Neuronal stem cell (in vitro differentiated cells): ENCODE measurements around the gene LRRC27.

ENCODE experiments used
- DNase-seq: peaks from one replicate; pipeline ENCODE4 v3.0.0-alpha.2; 2013; ENCODE audit warnings: low spot score
- H2AFZ ChIP-seq: one replicate; pipeline ENCODE4 v1.6.1; 2013; ENCODE audit warnings: mild to moderate bottlenecking, low read length, inconsistent platforms
- H2AK5ac ChIP-seq: 2 replicates; pipeline ENCODE4 v1.6.1; 2013; ENCODE audit warnings: low read depth, mild to moderate bottlenecking, inconsistent platforms, low read length, moderate library complexity, mixed read lengths
- H2BK120ac ChIP-seq: 2 replicates; pipeline ENCODE4 v1.6.1; 2013; ENCODE audit warnings: low read depth, mild to moderate bottlenecking, inconsistent platforms, low read length, moderate library complexity, mixed read lengths
- H2BK12ac ChIP-seq: one replicate; pipeline ENCODE4 v1.6.1; 2013; ENCODE audit warnings: low read length, inconsistent platforms
- H2BK15ac ChIP-seq: 2 replicates; pipeline ENCODE4 v1.6.1; 2013; ENCODE audit warnings: mild to moderate bottlenecking, low read length, inconsistent platforms, mixed read lengths
- H2BK5ac ChIP-seq: one replicate; pipeline ENCODE4 v1.6.1; 2013; ENCODE audit warnings: inconsistent platforms, mild to moderate bottlenecking, low read length, moderate library complexity
- H3K14ac ChIP-seq: one replicate; pipeline ENCODE4 v1.6.1; 2013; ENCODE audit warnings: low read length, inconsistent platforms
- H3K18ac ChIP-seq: 2 replicates; pipeline ENCODE4 v1.6.1; 2013; ENCODE audit warnings: low read length, inconsistent platforms
- H3K23ac ChIP-seq: 2 replicates; pipeline ENCODE4 v1.6.1; 2013; ENCODE audit warnings: low read depth, mild to moderate bottlenecking, mixed read lengths, low read length, inconsistent platforms; ENCODE audit not compliant: poor library complexity
- H3K27ac ChIP-seq: replicated peaks from 3 replicates; pipeline ENCODE4 v1.5.1; 2013; ENCODE audit warnings: low read length, inconsistent platforms
- H3K27me3 ChIP-seq, 3 experiments: 2 replicates each; pipeline ENCODE4 v1.6.1; 2013; ENCODE audit warnings: low read length in 3 of 3, mild to moderate bottlenecking in 2 of 3, inconsistent platforms in 1 of 3, low read depth in 1 of 3, mixed read lengths in 1 of 3, moderate library complexity in 1 of 3; ENCODE audit not compliant: control insufficient read depth in 3 of 3, insufficient read depth in 3 of 3
- H3K36me3 ChIP-seq, 2 donors: replicated peaks in 1 of 2; 2 replicates each; pipeline ENCODE4 v1.6.1; 2013; ENCODE audit warnings: low read length in 2 of 2; ENCODE audit not compliant: control insufficient read depth in 2 of 2, insufficient read depth in 2 of 2
- H3K4ac ChIP-seq: 2 replicates; pipeline ENCODE4 v1.6.1; 2013; ENCODE audit warnings: inconsistent platforms, mild to moderate bottlenecking, low read length, moderate library complexity
- H3K4me1 ChIP-seq, 2 donors: 1 replicate in 1 of 2; 2 replicates in 1 of 2; pipeline ENCODE4 v1.6.1; 2013; ENCODE audit warnings: low read length in 2 of 2, low read depth in 1 of 2; ENCODE audit not compliant: control insufficient read depth in 2 of 2, insufficient read depth in 1 of 2
- H3K4me2 ChIP-seq: one replicate; pipeline ENCODE4 v1.6.1; 2013; ENCODE audit warnings: mild to moderate bottlenecking, low read length, inconsistent platforms; ENCODE audit not compliant: insufficient read depth, poor library complexity, severe bottlenecking
- H3K4me3 ChIP-seq, 2 donors: 2 replicates each; pipeline ENCODE4 v1.5.1; 2013; ENCODE audit warnings: low read length in 2 of 2, mild to moderate bottlenecking in 2 of 2, inconsistent platforms in 1 of 2, moderate library complexity in 1 of 2
- H3K79me1 ChIP-seq: one replicate; pipeline ENCODE4 v1.6.1; 2013; ENCODE audit warnings: low read depth, mild to moderate bottlenecking, inconsistent platforms, low read length, moderate library complexity
- H3K9ac ChIP-seq: one replicate; pipeline ENCODE4 v1.6.1; 2013; ENCODE audit warnings: mild to moderate bottlenecking, low read depth, low read length, inconsistent platforms; ENCODE audit not compliant: poor library complexity
- H3K9me3 ChIP-seq, 2 donors: replicated peaks in 1 of 2; 2 replicates each; pipeline versions ENCODE3 to v1.6.1; 2013; ENCODE audit warnings: low read length in 2 of 2, mild to moderate bottlenecking in 2 of 2, inconsistent platforms in 1 of 2, low read depth in 1 of 2, mixed read lengths in 1 of 2, moderate library complexity in 1 of 2; ENCODE audit not compliant: control insufficient read depth in 2 of 2, insufficient read depth in 1 of 2
- H4K8ac ChIP-seq: one replicate; pipeline ENCODE4 v1.6.1; 2013; ENCODE audit warnings: low read depth, mild to moderate bottlenecking, inconsistent platforms, low read length, moderate library complexity
- H4K91ac ChIP-seq: one replicate; pipeline ENCODE4 v1.6.1; 2013; ENCODE audit warnings: low read length, low read depth, mild to moderate bottlenecking, inconsistent platforms; ENCODE audit not compliant: poor library complexity
- WGBS, 2 donors: extraction: QIAGEN DNeasy Blood & Tissue Kit; methylation state at CpG; one replicate each; pipeline ENCODE4 v1.1.7; 2013; ENCODE audit warnings: missing lambda C conversion rate in 2 of 2, mixed read lengths in 1 of 2; ENCODE audit not compliant: insufficient read length in 2 of 2, insufficient replicate concordance in 1 of 2; ENCODE audit errors: extremely low coverage in 2 of 2; 5-methylcytosine and 5-hydroxymethylcytosine counted together

LRRC27 gene

GRCh38 chr10:132406750-132407149 lies 74.8 kb downstream of the LRRC27 start:
- Histone ChIP-seq H3K27me3 (no peaks in the 10 kb centered on the region), H2BK120ac (no peak overlapping the region), H3K27ac (no peak overlapping the region), H4K8ac (no peak overlapping the region), H3K4ac (no peak overlapping the region), H3K36me3 (peaks cover 0 to 20% of the 10 kb centered on the region in 2 donors), H3K4me1 (peaks cover 5 to 11% of the 10 kb centered on the region in 2 donors), H3K14ac (peak overlapping the region; percentile 63), H2BK15ac (peak overlapping the region; percentile 26), H3K23ac (no peak overlapping the region), H2AK5ac (no peak overlapping the region), H2BK12ac (no peak overlapping the region), H2BK5ac (no peak overlapping the region), H3K9me3 (no peaks in the 10 kb centered on the region), H2AFZ (no peak overlapping the region), H3K79me1 (peaks cover 2% of the 10 kb centered on the region), H3K4me3 (no peak overlapping the region), H3K4me2 (no peak overlapping the region), H4K91ac (no peak overlapping the region), H3K18ac (peak overlapping the region; percentile 5), H3K9ac (no peak overlapping the region)
- no CpG with 5 or more reads among the region's 16 CpGs for WGBS, 2 donors
- no peak for DNase-seq

DNA sequence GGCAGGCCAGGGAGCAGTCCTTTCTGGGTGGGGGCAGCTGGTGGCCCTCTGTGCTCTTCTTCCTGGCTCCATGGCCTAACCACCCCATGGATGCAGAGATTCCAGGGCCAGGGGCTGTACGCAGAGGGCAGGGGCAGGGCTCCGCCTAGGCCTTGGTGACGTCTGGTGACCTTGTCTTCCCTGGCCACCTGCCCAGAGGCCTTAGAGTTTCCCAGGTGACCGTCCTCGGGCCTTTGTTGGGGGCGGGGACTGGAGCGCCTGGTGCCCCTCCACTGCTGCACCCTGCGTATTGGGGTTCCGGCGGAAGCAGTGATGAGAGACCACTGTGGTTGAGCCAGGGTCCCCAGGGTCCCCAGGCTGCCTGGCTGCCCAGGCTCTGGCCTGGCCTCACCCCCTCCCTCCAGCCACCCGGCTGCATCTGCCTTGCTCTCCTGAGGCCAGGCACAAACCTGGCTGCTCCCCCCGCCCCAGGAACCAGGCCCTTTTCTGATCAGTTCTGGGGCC lies 75.3 kb downstream of the LRRC27 start:
- Histone ChIP-seq H3K23ac (no peak overlapping the region), H3K18ac (peak overlapping the region; percentile 5), H2BK15ac (no peak overlapping the region), H3K27me3 (no peaks in the 10 kb centered on the region), H3K9me3 (no peaks in the 10 kb centered on the region), H3K4me1 (peaks cover 6 to 11% of the 10 kb centered on the region in 2 donors), H2AFZ (no peak overlapping the region), H2BK120ac (no peak overlapping the region), H4K8ac (no peak overlapping the region), H3K36me3 (peaks cover 0 to 20% of the 10 kb centered on the region in 2 donors), H3K9ac (no peak overlapping the region), H3K14ac (peak overlapping the region; percentile 25), H3K4me3 (no peak overlapping the region), H3K79me1 (peaks cover 2% of the 10 kb centered on the region), H2BK12ac (no peak overlapping the region), H2BK5ac (peak overlapping the region; percentile 14), H3K4ac (no peak overlapping the region), H4K91ac (no peak overlapping the region), H3K27ac (no peak overlapping the region), H3K4me2 (no peak overlapping the region), H2AK5ac (peak overlapping the region; percentile 63)
- DNase-seq = no peak
- WGBS, 2 donors = no CpG with 5 or more reads among the region's 12 CpGs

GRCh38 chr10:132407846-132408278 lies 75.9 kb downstream of the LRRC27 start:
- DNase-seq = no peak

GRCh38 chr10:132408367-132408781 lies 76.4 kb downstream of the LRRC27 start:
- H2BK12ac ChIP-seq = no peak overlapping the region
- H3K4me3 ChIP-seq = no peak overlapping the region
- peak overlapping the region; percentile 89 for H2BK15ac ChIP-seq
- no peak overlapping the region for H4K8ac ChIP-seq
- H3K27me3 ChIP-seq = no peaks in the 10 kb centered on the region
- peak overlapping the region; percentile 83 for H3K23ac ChIP-seq
- peaks cover 2% of the 10 kb centered on the region for H3K79me1 ChIP-seq
- H2BK5ac ChIP-seq = peak overlapping the region; percentile 19
- H3K4me1 ChIP-seq = peaks cover 6 to 13% of the 10 kb centered on the region in 2 donors
- no peak overlapping the region for H2AFZ ChIP-seq
- H3K14ac ChIP-seq = no peak overlapping the region
- peaks cover 0 to 1% of the 10 kb centered on the region in 2 donors for H3K9me3 ChIP-seq
- DNase-seq = no peak
- H3K18ac ChIP-seq = peak overlapping the region; percentile 61
- H3K9ac ChIP-seq = peak overlapping the region; percentile 9
- no peak overlapping the region for H3K4ac ChIP-seq
- H3K4me2 ChIP-seq = peak overlapping the region; percentile 11
- no peak overlapping the region for H2BK120ac ChIP-seq
- H2AK5ac ChIP-seq = peak overlapping the region; percentile 90
- H3K27ac ChIP-seq = no peak overlapping the region
- no peak overlapping the region for H4K91ac ChIP-seq
- no CpG with 5 or more reads among the region's 20 CpGs for WGBS, 2 donors
- H3K36me3 ChIP-seq = peaks cover 0 to 20% of the 10 kb centered on the region in 2 donors

More at GRCh38 chr10:132407846-132408278, 75.9 kb downstream of the LRRC27 start:
- H3K4me2 ChIP-seq = no peak overlapping the region
- H3K9ac ChIP-seq = no peak overlapping the region
- H3K4me3 ChIP-seq = no peak overlapping the region
- peak overlapping the region; percentile 38 for H3K18ac ChIP-seq
- no peak overlapping the region for H4K91ac ChIP-seq
- no peak overlapping the region for H2AFZ ChIP-seq
- peaks cover 6 to 13% of the 10 kb centered on the region in 2 donors for H3K4me1 ChIP-seq
- no CpG with 5 or more reads among the region's 17 CpGs for WGBS, 2 donors
- peak overlapping the region; percentile 14 for H2BK5ac ChIP-seq
- no peak overlapping the region for H2BK120ac ChIP-seq
- H3K4ac ChIP-seq = no peak overlapping the region
- H3K9me3 ChIP-seq = peaks cover 0 to 1% of the 10 kb centered on the region in 2 donors
- H3K36me3 ChIP-seq = peaks cover 0 to 20% of the 10 kb centered on the region in 2 donors
- H4K8ac ChIP-seq = no peak overlapping the region
- no peak overlapping the region for H3K27ac ChIP-seq
- H3K27me3 ChIP-seq = no peaks in the 10 kb centered on the region
- H3K79me1 ChIP-seq = peaks cover 2% of the 10 kb centered on the region
- H2BK12ac ChIP-seq = no peak overlapping the region
- H3K14ac ChIP-seq = peak overlapping the region; percentile 91
- H2BK15ac ChIP-seq = peak overlapping the region; percentile 89
- peak overlapping the region; percentile 90 for H2AK5ac ChIP-seq
- no peak overlapping the region for H3K23ac ChIP-seq
